DLD1 (cell line): ENCODE results near the gene EYA2.
"Not testable (repeated sequence)": the region's sequence is repeated elsewhere in the genome, so short reads cannot be mapped to it uniquely, and the experiment has no call there.

Source experiments
- in situ Hi-C: cut with HindIII; loops from 2 replicates; pipeline ENCODE4 v1.10.0; 2017; ENCODE audit warnings: low sequenced_read_pairs

Gene EYA2

GRCh38 chr20:46894579-46894958 is at the start of gene EYA2:
Gene EYA2, plus strand, starts transcription at chr20:46894843. Its CDS starts 95,168 bp downstream, at chr20:46990011.
- in situ Hi-C loops: no loop called here

- in situ Hi-C loops: no loop called here
Observed at GRCh38 chr20:46844965-46845364, 49.7 kb upstream of the EYA2 start.

- in situ Hi-C loops: no loop called here
Observed at GRCh38 chr20:46849269-46849668, 45.4 kb upstream of the EYA2 start.

- in situ Hi-C loops: no loop called here
Observed at GRCh38 chr20:46849751-46850150, 44.9 kb upstream of the EYA2 start.

- in situ Hi-C loops: no loop called here
Observed at GRCh38 chr20:46850416-46850815, 44.2 kb upstream of the EYA2 start.

GRCh38 chr20:46850896-46851295 is 43.7 kb upstream of the EYA2 start:
- in situ Hi-C loops: no loop called here

- in situ Hi-C loops: no loop called here
Observed at GRCh38 chr20:46851746-46852145, 42.9 kb upstream of the EYA2 start.

- in situ Hi-C loops: no loop called here
Observed at GRCh38 chr20:46852313-46852712, 42.3 kb upstream of the EYA2 start.

- in situ Hi-C loops: no loop called here
Observed at GRCh38 chr20:46853926-46854325, 40.7 kb upstream of the EYA2 start.

GRCh38 chr20:46857061-46857831 is 37.4 kb upstream of the EYA2 start:
- in situ Hi-C loops: no loop called here

- in situ Hi-C loops: no loop called here
Observed at GRCh38 chr20:46865824-46866223, 28.8 kb upstream of the EYA2 start.

GRCh38 chr20:46870041-46870440 is 24.6 kb upstream of the EYA2 start:
- in situ Hi-C loops: no loop called here

- in situ Hi-C loops: no loop called here
Observed at GRCh38 chr20:46872328-46873211, 22.1 kb upstream of the EYA2 start.

- in situ Hi-C loops: no loop called here
Observed at GRCh38 chr20:46875059-46875458, 19.6 kb upstream of the EYA2 start.

- in situ Hi-C loops: no loop called here
Observed at GRCh38 chr20:46879386-46879785, 15.3 kb upstream of the EYA2 start.

GRCh38 chr20:46879963-46880362 is 14.7 kb upstream of the EYA2 start:
- in situ Hi-C loops: not testable (repeated sequence)

GRCh38 chr20:46883892-46884291 is 10.8 kb upstream of the EYA2 start:
- in situ Hi-C loops: no loop called here

- in situ Hi-C loops: no loop called here
Observed at GRCh38 chr20:46890682-46891081, 4.0 kb upstream of the EYA2 start.

GRCh38 chr20:46893051-46893450 is 1.6 kb upstream of the EYA2 start:
- in situ Hi-C loops: no loop called here

GRCh38 chr20:46893877-46894578 is 615 bp upstream of the EYA2 start:
- in situ Hi-C loops: no loop called here
